HG02981 (cell line): Measurements from ENCODE around the gene RIOK1.

ENCODE experiments used
- ATAC-seq: cut with Tn5 transposase; IDR thresholded peaks from one replicate; pipeline ENCODE4 v1.9.1; 2021; ENCODE audit warnings: mild to moderate bottlenecking, moderate library complexity; ENCODE audit not compliant: unreplicated experiment

The RIOK1 gene

GRCh38 chr6:7406743-7407142, 17.1 kb downstream of the RIOK1 start:
- ATAC-seq, result no peak

GRCh38 chr6:7409740-7410139, 20.1 kb downstream of the RIOK1 start:
- no peak for ATAC-seq

DNA sequence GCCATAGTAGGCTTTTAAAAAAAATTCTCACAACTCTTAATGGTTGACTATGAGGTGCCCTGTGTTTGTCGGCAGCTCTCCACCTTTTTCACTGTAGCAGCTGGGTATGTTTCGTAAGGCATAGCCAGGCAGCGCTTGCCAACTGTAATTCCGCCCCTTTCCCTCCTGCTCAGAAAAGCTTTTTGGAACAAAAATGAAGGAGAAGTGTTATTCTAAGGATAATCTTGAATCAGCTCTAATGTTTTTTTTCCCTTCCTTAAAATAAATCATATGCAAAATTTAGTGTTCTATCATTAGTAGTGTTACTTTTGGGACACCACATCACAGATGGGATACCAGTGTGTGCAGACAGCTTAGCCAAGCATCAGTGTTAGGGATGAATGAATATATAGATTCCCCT, 21.2 kb downstream of the RIOK1 start:
- no peak for ATAC-seq

DNA sequence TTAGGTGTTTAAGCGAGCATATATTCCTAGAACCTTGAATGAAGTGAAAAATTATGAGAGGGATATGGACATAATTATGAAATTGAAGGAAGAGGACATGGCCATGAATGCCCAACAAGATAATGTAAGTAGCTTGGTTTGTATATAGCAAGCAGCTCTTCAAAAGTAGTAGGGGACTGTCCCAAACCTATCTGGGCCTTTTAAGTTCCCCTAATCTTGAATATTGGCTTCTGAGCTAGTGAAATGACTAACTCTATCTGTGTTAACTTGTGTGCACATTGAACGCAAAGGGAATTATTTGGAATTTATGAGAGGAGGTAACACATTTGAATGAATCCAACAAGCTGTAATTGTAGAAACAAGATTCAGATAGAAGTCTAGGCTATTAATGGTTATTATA, 21.7 kb downstream of the RIOK1 start:
- ATAC-seq, result no peak

DNA sequence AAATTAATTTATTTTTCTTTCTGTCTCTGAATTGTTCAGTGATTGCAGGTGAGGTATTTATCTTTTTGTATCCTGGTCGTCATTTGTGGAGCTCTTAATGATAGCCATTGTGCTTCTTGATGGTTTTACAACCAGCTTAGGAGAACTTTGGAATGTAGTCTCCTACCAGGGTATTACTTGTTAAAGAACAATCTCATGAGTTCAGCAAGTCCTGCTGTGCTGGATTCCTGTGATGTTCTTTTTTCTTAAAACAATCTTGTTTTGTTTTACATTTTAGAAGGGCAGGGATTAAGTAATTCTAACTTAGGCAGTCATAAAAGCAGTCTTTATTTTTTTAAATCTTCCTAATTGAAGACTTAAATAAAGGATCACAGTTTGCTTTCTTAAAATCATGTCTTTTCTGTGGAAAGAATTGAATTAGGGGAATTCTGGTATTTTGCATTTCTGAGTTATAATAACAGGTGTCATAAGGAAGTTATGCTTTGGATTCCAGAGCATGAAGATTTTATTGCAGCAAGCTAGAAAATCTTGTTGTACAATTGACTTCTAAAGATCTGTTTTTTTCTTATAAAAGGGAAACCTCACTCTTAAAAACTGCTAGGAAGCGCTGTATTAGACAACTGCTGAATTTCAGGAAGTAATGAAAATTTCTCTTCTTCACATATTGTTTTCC, 23.7 kb downstream of the RIOK1 start:
- ATAC-seq, result no peak

- no peak for ATAC-seq
Measured at GRCh38 chr6:7414811-7415210, 25.2 kb downstream of the RIOK1 start.

DNA sequence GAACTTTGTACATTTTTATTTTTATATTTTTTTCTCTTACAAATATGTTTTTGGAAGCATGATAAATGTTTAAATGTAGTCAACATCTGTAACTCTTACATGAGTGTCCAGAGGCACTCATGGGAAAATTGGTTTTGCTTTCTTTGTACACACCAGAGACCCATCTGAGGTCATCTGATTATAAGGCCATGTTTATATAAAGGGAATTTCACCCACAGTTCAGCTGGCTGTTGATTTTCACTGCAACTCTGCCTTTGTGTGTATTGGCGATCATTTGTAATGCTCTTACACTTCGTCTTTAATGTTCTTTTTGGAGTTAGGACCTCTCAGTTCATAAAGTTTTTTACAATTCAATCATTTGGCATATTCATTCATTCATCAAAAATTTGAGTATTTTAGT, 28.1 kb downstream of the RIOK1 start:
- ATAC-seq, result no peak

DNA sequence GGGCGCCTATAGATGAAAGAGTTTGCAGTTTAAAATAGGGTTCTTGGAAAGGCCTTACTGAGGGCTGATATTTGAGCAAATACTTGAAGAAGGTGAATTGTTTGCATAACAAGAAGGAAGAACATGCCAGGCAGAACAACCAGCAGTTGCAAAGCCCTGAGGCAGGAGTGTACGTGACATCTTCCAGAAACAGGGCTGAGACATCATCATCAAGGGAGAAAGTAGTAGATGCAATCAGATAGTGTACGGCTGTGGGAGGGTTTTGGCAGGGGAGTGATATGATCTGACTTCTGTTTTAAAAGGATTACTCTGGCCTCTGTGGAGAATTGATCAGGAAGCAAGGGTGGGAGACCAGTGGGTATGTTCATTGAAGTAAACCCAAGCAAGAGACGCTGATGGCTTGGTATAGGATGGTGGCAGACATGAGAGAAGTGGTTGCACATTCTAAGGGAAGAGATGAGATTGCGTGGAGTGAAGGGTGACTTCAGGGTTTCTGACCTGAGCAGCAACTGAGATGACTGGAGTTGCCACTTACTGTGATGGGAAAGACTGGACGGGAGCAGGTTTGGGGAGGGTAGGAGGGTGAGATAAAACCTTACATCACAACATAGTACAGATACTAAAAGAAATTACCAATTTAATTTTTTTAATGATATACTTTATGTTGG, 28.8 kb downstream of the RIOK1 start:
- ATAC-seq, result no peak

GRCh38 chr6:7419065-7419464, 29.5 kb downstream of the RIOK1 start:
- ATAC-seq, result no peak

DNA sequence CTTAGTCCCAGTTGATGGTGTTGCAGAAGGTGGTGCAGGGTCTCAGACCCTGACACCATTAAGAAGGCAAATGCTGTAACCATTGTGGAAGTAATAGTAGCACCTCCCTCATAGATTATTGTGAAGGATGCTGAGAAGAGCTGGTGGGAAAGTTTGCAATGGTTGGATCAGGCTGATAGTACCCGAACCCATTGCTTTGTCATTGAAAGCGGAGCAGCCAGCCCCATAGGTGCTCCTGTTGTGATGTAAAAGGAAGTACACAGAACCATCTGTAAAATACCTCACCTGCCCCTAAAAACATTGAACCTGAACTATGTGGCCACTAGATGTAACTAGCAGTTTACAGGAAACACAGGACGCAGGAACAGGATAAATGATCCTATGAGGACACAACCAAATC, 31.5 kb downstream of the RIOK1 start:
- no peak for ATAC-seq

DNA sequence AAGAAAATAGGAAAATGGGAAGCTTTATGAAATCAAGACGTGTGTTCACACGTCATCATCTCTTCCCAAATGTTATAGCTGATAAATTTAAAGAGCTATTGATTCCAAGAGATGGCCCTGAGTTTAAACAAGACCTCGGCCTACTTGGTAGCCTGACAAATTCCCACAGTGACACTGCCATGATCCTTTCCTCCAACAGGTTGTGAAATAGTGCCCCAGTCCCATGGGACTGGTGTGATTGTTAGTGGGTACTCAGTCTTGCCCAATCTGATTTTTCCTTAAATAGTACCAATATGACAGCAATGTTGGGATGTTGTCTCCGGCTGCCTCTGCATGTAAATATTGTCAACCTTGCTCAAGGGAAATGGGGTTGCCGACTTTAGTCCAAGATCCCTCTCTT, 34.5 kb downstream of the RIOK1 start:
- no peak for ATAC-seq

GRCh38 chr6:7424967-7425807, 35.6 kb downstream of the RIOK1 start:
- ATAC-seq, result no peak

DNA sequence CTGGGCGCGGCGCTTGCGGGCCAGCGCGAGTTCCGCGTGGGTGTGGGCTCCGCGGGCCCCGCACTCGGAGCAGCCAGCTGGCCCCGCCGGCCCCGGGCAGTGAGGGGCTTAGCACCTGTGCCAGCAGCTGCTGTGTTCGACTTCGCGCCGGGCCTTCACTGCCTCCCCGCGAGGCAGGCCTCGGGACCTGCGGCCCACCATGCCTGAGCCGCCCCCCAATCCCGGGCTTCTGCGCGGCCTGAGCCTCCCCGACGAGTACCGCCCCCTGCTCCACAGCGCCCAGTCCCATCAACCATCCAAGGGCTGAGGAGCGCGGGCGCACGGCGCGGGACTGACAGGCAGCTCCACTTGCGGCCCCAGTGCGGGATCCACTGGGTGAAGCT, 36.2 kb downstream of the RIOK1 start:
- no peak for ATAC-seq

GRCh38 chr6:7426447-7427169, 37.0 kb downstream of the RIOK1 start:
- no peak for ATAC-seq

DNA sequence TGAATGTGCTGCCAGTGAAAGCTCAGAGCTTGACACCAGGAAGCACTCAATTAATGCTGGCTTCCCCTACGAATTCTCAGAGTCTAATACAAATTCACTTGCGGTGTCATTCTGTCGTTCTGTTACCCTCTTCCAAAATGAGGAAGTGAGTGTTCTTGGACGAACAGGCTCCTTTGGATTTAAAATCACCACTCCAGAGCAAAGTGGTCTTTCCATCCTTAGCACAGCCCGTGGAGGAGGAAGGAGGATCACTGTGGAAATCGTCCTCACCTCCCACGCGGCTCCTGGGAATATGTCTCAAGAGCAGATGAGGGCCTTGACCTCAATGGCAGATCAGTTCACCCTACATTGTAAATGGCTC, 41.7 kb downstream of the RIOK1 start:
- no peak for ATAC-seq

DNA sequence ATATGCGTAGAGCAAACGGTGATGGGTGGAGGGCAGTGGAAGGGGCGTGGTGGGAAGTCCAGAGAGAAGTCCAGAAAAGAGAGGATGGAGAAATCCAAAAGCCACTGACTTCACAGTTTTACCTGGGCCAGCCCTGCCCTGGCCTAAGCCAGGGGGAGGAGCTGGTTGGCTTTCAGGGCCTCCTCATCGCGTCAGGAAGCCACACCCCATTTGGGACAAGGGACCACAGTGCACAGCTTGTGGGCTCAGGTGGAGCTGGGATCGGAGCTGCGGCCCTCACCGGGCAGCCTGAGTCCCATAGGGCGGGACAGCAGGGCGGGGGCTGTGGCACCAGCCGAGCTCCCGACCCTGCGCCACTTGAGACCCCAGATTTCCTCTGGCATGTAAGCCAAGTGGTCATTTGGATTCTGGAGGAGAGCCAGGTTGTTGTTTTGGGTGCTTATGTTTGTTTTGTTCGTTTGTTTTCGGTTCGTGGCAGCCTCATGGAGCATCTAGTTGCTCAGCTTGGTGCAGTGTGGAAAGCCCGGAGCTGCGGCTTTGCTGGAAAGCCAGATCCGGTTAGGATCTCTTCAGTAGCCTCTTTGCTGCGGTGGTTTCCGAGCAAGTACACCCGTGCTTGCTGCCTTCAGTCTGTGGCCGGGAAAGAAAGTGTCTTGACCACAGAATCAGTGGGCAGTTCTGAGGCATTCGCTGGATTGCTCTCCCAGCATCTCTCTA, 42.2 kb downstream of the RIOK1 start:
- ATAC-seq, result no peak

GRCh38 chr6:7432391-7433120, 42.9 kb downstream of the RIOK1 start:
- ATAC-seq, result no peak

- no peak for ATAC-seq
Measured at GRCh38 chr6:7433121-7433617, 43.6 kb downstream of the RIOK1 start.

GRCh38 chr6:7434672-7435071, 45.1 kb downstream of the RIOK1 start:
- ATAC-seq, result no peak

DNA sequence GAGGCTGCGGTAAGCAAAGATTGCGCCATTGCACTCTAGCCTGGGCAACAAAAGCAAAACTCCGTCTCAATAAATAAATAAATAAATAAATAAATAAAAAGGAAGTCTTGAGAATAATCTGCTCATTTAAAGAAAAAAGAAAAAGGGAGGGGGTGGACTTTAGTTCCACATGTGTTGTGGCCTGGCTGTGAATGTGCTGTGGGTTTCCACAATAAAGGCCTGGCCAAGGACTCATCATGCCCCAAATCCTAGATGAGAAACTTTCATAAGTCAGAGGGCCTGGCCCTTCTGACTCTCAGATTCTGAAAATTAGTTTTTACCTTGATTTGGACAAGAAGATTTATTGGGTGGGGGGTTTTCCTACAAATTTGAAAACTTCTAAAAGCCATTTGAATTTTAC, 48.4 kb downstream of the RIOK1 start:
- no peak for ATAC-seq
